Islet precursor cell (in vitro differentiated cells): ENCODE results near the gene PATE2.

Source experiments
- DNase-seq: peaks from one replicate; pipeline ENCODE4 v3.0.0-alpha.2; 2018

PATE2 gene

DNA sequence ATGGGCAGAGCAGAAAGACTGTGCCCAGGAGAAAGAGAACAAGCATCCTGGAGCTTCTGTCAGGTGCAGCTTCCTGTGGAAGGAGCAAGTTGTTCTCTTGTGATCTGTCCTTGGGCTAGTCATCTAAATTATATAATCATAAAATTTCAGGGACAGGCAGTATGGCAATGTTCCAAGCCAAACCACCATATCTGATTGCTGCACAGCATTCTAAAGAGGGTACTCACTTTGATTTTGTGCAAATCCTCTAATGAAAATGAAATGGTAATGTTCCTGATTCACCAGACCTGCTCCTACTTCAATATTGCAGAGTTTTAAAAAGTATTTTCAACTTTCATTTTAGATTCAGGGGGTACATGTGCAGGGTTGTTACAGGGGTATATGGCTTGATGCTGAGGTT lies at the start of gene PATE2:
TSS of gene PATE2 (minus strand) at position 101 of the 400 bp plus-strand sequence. CDS start at position 46, 55 bp downstream.
- no peak for DNase-seq

DNA sequence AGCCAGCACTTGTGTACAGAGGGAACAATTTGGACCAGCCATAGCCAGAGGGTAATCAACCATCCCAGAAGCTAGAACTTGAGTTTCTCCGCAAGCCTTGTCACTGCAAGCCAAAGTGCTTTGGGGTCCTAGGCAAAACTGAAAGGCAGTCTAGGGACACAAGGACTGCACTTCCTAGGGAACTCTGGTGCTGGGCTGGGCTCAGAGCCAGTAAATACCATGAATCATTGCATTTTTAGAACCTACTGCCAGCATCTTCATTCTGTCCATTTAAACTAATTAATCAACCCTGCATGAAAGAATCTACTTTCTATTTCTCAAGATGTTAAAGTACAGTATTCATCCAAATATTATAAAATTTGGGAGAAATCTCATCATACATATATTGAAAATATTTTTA lies 29.3 kb upstream of the PATE2 start:
- no peak for DNase-seq

DNA sequence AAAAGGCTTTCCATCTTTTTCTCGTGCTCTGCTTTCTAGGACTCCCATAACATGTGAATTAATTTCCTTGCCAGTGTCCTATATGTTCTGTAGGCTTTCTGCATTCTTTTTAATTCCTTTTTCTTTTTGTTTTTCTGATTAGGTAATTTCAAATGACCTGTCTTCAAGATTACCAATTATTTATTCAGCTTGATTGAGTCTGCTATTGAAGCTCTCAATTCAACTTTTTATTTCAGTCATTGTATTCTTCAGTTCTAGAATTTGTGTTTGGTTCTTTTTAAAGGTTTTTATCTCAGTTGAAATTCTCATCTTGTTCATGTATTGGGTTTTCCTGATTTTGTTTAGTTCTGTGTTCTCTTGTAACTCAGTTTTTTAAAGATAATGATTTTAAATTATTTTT lies 23.8 kb upstream of the PATE2 start:
- no peak for DNase-seq

DNA sequence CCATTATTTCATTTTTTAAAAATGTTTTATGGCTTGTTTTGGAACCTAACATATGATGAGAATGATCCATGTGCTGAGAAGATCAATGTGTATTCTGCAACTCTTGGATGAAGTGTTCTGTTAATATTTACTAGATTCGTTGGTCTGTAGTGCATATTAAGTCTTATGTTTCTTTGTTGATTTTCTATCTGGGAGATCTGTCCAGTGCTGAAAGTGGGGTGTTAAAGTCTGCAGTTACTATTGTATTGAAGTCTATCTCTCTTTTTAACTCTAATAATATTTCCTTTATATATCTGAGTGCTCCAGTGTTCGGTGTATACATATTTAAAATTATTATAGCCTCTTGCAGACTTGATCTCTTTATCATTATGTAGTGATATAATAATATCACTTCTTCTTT lies 21.2 kb upstream of the PATE2 start:
- DNase-seq: no peak

DNA sequence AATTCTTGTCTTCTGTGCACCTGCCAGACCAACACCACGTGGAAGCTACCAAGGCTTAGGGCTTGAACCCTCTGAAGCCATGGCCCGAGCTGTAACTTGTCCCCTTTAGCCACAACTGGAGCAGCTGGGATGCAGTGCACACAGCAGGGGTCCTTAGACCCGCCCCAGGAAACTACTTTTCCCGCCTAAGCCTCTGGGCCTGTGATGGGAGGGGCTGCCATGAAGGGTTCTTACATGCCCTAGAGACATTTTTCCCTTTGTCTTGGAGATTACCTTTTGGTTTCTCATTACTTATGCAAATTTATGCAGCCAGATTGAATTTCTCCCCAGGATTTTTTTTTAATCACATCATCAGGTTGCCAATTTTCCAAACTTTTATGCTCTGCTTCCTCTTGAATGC lies 19.0 kb upstream of the PATE2 start:
- DNase-seq: no peak

DNA sequence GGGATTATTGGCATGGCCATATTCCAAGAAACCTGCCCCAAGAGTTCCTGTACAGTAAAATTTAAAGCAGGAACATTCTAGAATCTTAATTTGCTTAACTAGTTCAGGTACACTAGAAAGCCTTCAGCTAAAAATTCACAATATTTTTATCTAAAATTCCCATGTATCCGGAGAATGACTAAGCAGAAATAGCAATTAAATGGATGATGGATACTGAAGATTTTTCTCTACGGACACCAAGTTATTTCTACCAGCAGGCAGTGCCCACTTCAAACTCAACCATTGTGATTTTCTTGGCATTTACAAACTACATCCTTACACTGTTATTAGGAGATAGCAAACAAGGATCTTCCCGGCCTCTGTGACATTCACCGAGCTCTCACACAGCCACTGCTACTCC lies 12.2 kb upstream of the PATE2 start:
- DNase-seq: no peak

DNA sequence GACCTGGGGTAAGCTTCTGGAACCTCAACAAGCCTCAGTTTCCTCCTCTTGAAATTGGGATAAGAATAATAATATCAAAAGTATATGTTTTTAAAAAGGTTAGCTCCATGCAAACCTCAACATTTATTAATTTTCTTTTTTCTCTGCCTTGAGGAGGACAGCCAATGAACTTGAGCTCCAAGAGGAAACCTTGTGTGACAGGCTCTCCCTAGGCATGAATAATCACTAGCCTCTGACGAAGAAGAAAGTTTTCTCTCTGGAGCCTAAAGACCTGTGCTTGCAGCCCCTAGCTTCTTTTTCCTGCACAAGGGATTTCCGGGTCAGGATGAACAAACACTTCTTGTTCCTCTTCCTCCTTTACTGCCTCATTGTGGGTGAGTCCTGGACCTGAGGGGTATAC lies 9.2 kb upstream of the PATE2 start, which contains the start of gene PATE3:
TSS of gene PATE3 (plus strand) at position 301 of the 400 bp plus-strand sequence. CDS start at position 326, 25 bp downstream.
- DNase-seq: no peak

DNA sequence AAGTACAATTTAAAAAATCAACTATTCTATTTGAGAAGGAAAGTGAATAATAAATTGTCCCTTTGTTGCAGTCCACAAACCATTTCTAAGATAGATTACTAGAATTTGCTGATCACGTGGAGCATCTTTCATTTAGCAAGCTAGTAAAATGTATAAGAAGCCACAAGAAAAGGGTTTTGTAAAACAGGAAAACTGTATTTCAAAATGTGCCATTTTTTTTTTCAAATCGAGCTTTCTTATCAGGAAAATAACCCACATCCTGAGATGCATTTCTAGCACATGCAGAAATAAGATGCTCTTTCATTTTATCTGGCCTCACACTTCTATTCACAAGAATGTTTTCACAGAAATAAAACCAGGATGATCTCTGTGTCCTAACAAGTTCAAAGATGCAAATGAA lies 6.0 kb upstream of the PATE2 start:
- DNase-seq: no peak

DNA sequence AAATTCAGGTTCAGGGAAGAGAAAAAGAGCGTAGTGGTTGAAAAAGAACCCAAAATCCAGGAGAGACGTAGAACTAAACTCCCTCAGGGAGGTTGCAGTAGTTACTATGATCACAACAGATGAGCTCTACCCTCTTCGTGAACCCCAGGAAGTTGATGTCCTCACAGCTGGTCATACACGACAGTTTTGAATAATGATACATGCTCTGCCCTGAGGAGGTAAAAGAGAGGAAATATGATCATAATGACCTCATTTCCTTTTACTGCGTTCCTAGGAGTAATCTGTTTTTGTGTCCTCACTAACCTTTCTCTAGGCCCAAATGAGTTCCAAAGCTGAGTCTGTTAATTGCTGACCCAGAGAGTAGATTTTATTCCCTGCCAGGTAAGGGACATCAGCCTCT lies 1.3 kb downstream of the PATE2 start:
- DNase-seq: no peak

DNA sequence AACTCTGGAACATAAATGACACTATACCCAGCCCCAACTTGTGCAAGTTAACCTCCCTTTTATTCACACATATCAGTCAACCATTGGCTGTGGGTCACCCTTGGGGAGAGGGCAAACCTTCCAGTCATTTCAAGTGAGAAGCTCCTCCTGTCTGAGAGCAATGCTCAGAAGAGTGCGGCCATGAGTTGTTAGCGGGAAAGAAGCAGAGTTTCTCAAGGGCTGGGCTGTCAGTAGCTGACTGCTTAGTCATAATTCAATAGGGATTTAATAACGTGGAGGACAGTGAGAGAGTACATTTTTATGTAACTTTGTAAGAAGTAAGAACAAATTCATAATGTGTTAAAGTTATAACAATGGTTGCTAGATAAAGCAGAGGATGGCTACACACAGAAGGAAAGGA lies 5.1 kb downstream of the PATE2 start:
- DNase-seq: no peak

DNA sequence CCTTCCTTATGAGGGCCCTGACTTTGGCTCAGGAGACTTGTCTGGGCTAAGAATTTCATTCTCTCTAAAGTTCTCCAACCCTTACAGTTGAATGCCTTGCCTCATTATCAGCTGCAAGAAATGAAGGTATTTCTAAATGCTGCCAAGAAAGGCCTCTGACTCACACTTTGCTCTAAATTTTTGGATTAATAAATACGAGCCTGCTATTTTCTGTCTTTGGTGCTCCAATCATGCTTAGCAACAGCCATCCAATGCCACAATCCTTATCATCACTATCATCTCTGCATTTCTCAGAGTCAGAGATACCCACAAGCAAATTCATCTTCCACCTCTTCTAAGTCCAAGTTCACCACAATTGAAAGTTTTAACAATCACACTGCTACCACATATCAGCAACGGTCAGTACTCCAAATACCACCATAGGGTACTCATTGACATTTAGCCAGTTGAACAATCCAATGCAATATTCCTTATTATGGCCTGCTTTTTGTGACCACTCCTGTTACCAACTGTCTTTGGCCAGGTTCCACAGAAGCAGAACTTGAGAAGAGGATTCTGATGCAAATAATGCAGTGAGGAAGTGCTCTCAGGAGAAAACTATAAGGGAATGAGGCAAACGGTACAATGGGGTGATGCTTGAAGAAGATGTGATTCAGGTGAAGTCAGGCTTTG lies 5.7 kb downstream of the PATE2 start:
- DNase-seq: no peak

DNA sequence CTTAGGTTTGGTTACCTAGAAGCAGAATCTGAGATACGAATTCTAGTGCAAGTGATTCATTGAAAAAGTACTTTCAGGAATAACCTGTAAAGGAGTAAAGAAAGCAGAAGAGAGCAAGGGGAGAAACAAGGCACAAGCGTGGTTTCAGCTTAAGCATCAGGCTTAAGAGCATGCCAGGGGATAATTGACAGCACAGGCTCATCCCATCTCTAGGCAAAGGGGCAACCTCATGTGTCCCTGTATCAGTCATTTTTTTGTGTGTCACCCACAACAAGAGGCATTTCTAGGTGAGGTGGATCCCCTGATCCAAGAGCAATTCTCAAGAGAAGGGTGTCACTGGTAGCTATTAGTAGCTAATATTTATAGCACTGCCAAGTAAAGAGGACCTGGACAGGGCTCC lies 8.0 kb downstream of the PATE2 start:
- no peak for DNase-seq

DNA sequence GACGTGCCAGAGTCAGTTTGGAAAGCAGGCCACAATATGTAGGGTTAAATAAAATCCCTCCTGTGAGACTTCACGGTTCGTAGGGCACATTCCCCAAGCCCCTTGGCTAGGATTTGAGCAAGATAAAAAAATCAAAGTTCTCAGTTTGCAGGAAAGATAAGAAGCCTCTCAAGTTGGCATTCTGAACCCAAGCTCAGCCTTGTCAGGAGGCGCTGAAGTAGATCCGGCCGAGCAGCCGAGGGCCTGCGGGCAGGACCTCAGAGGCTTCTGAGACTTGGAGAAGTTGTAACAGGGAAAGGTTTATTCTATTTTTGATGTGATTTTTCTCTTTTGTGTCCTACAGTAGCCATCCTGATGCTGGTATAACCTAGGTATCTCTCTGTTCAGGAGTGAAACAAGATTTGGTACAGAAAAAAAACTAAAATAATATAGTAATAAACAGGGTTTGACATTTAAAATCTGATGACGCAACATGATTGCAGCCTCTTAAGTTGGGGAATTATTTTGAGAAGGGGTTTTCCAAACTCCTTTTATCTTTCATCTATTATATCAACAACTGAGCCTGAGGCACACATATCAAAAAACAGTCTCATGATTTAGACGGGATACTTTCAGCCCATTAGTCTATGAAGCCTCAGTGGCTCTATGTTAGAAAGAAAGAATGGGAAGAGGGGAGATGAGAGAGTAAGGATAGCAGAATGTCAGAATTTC lies 10.1 kb downstream of the PATE2 start:
- no peak for DNase-seq

DNA sequence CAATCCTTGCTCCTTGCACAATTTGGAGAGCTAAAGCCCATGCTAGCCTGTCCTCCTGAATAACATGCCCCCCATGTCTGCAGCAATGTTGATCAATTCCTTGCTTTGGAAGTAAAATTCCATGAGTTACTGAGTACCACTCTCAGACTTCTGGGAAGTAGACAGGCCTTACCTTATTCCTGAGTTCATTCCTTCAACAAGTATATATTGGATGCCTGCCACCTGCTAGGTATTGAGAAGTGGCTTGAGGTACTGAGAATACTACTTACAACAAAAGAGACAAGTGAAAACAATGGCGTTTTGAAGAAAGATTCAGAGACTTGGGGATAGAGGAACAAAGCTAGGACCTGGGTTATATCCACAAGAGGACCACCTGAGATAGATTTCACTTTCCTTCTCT lies 12.4 kb downstream of the PATE2 start:
- DNase-seq: no peak

DNA sequence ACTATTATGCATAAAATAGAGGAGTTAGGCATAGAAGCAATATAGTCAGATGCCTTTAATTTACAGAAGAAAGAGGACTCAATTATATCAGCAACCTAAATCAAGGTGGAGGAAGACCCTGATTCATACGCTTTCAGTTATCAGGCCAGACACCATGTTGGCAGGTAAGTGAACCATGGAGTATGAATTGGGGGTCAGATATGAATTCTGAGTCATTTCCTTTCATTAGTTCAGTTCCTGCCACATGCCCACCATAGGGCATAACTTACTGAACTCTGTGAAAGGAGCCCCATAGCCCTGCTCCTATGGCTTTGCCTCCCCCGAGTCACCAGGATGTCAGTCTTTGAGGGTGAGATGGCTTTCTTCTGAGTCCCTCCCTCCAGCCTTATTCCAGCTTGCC lies 15.1 kb downstream of the PATE2 start:
- DNase-seq: no peak

DNA sequence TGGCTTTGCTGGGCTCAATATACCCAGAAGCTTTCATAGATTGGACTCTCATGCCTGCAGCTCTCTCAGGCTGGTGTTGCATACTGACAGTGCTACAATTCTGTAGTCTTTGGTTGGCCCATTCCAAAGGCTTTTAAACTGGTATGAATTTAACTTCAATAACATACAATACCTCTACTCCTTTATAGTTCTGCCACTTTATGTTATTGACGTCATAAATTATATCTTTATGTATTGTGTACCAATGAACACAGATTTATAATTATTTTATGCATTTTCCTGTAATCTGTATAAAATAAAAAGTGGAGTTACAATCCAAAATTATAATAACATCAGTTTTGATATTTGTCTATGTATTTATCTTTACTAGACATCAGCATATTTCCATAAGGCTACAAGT lies 16.2 kb downstream of the PATE2 start:
- DNase-seq: no peak

DNA sequence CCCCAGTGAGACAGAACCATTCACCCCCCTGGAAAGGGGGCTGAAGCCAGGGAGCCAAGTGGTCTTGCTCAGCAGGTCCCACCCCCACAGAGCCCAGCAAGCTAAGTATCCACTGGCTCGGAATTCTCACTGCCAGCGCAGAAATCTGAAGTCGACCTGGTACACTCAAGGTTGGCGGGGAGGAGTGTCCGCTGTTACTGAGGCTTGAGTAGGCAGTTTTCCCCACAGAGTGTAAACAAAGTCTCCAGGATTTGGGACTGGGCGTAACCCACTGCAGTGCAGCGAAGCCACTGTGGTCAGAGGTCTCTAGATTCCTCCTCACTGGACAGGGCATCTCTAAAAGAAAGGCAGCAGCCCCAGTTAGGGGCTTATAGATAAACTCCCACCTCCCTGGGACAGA lies 22.6 kb downstream of the PATE2 start:
- no peak for DNase-seq

DNA sequence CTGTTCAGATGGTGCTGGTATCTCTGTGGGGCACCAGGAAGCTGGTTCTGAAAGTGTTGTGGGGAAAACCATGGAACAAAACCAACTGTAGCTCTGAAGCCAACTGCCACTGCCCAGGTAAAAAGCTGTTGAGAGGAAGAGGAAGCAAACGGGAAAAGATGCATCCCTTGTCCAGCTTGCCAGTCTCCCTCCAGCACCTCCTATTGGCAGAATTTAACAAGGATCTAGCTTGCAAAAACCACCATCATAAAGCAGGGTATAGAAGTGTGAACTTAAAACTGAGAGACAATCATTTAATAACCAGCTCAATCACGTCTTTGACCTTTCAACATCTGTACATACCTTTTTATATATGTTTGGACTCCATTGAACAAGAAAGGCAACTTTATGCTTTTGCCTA lies 28.0 kb downstream of the PATE2 start:
- DNase-seq: no peak

DNA sequence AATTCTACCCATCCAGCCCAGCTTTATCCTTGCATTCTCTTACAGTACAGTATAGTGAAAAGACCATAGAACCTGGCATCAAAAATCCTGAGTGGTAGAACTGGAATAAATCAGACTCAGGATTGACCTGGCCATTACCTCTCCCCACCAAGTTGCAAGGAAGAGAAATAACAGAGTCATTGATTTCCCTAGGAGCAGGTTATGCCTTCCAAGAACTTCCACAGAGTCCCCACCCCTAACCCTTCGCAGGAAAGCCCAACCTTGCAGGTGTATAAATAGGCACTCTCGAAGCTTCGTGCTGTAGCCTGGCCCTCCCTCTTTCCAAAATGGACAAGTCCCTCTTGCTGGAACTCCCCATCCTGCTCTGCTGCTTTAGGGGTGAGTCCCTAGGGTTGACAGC lies 32.6 kb downstream of the PATE2 start, which contains the start of gene PATE1:
TSS of gene PATE1 (plus strand) at position 301 of the 400 bp plus-strand sequence. CDS start at position 327, 26 bp downstream.
- DNase-seq: no peak

DNA sequence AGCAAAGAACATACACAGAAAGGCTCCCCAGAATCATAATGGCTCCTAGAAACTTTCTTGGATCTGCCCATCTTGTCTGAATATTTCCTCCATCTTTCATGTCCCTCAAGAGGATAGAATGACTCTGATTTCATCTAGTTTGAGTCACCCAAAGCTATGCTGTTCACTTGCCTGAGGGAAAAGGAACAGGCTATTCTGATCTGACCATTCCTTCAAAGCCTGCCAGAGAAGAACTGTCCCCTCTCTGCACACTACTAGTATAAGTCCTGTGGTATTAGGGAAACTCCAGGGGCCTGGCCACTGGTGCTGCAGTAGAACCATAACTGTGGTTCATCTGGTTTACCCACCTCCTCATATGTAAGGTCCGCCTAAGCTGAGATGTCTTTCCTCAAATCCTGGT lies 34.9 kb downstream of the PATE2 start:
- no peak for DNase-seq

DNA sequence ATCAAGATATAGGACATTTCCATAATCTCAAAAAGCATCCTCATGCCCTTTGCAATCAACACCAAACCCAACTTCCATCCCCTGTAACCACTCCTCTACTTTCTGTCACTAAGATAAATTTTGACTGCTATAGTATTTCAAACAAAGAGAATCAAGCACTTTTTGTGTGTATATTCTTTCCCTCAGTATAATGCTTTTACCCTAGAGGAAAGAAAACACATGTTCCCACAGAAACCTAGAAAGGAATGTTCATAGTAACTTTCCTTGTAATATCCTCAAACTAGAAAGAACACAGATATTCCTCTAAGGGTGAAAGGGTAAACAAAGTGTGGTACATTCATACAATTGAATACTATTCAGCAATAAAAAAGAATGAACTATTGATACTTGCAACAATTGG lies 38.0 kb downstream of the PATE2 start:
- DNase-seq: no peak

DNA sequence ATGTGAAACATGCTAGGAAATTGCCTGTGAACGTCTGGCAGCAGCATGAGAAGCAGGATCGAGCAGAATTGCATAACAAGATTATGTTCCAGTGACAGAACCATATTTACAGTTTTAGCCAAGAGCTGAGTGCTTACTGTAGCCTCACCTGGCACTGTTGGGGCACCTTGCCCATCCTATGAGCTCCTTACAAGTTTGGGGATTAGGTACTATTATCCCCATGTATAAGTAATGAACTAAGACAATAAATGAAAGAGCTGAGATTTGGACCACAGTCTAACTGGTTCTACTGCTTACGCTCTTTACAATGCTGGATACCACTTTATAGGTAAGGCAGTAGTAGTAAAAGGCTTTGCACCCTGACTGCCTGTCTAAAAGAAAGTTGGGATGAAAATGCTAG lies 49.7 kb downstream of the PATE2 start:
- DNase-seq: no peak
